Right lobe of liver (tissue), 6 donors: ENCODE data around the gene STK11IP. TPM values are rescaled to one million over a fixed set of nuclear protein-coding genes. Genes with fewer than 3 reads are reported as not detected.

Experiments used
- ATAC-seq, 4 donors: fragments of 200-7000 bp; cut with Tn5 transposase; one replicate each; pipeline ENCODE4 v1.9.1; 2020; ENCODE audit warnings: mild to moderate bottlenecking in 4 of 4, moderate library complexity in 4 of 4
- DNase-seq, 3 donors: peaks; one replicate each; pipeline ENCODE4 v3.0.0-alpha.2; 2020
- H3K27ac ChIP-seq, 3 donors: fragments of 200-600 bp; one replicate each; pipeline ENCODE4 v1.8.0; 2022
- H3K27me3 ChIP-seq, 2 donors: fragments of 200-600 bp; one replicate each; pipeline ENCODE4 v1.8.0; 2022
- H3K36me3 ChIP-seq, 4 donors: fragments of 200-600 bp; sonication (generic) in 1 of 4; one replicate each; pipeline versions ENCODE4 v1.5.1 to v1.8.0; 2017 to 2022; ENCODE audit warnings: control low read depth in 1 of 4
- H3K4me1 ChIP-seq, 4 donors: fragments of 200-600 bp; sonication (generic) in 1 of 4; one replicate each; pipeline versions ENCODE4 v1.5.1 to v1.8.0; 2017 to 2022; ENCODE audit warnings: control low read depth in 1 of 4
- H3K4me3 ChIP-seq, 3 donors: fragments of 200-600 bp; one replicate each; pipeline ENCODE4 v1.8.0; 2022
- H3K9me3 ChIP-seq, 4 donors: fragments of 200-600 bp; sonication (generic) in 1 of 4; one replicate each; pipeline versions ENCODE4 v1.5.1 to v1.8.0; 2017 to 2022; ENCODE audit warnings: control low read depth in 1 of 4
- POLR2A ChIP-seq: fragments of 450-650 bp; IDR thresholded peaks from one replicate; pipeline ENCODE4 v1.6.1; 2017; ENCODE audit warnings: antibody characterized with exemption, mild to moderate bottlenecking
- WGBS: methylation state at CpG from one replicate; pipeline ENCODE4 v1.1.6; 2018; ENCODE audit warnings: low coverage, low lambda C conversion rate; ENCODE audit not compliant: insufficient coverage; ENCODE audit errors: missing lambda C conversion rate; 5-methylcytosine and 5-hydroxymethylcytosine counted together
- intact Hi-C, 2 donors: fragments of 100-400 bp; cut with DNase I; formaldehyde crosslinking; loops; one replicate each; pipeline versions ENCODE4 v1.11.2 to v1.14.1; 2022
- total RNA-seq, 6 experiments: library from RNA; depleted of rRNA in 2 of 6; stranded (reverse); fragments of >200 nt in 2 of 6; fragmentation: NEBNext Ultra II Directional in 3 of 6; extraction: Animal tissue kit (Norgen Biotek cat#: 25700) in 3 of 6; gene quantifications; one replicate each; pipeline versions ENCODE4 v1.1.0 to v1.2.4, GENCODE V29; 2016 to 2023
- TF ChIP-seq, protein P1 (sequence below), 4 donors: fragments of 200-600 bp in 3 of 4; fragments of 450-650 bp in 1 of 4; IDR thresholded peaks; one replicate each; pipeline versions ENCODE4 v1.5.1 to v1.8.0; 2016 to 2022; ENCODE audit warnings: antibody characterized with exemption in 4 of 4, mild to moderate bottlenecking in 2 of 4
- donor health status: DM: no; HTN: yes; CAD: no.
- donor health status: DM: no; HTN: no; CAD: no.
- donor health status: DM: no; HTN: no; CAD: no.
- donor health status: DM: no; HTN: yes; CAD: no.
- donor health status: DM: no; HTN: yes; CAD: no.

The STK11IP gene
- total RNA-seq, 6 experiments from 2014 or later = 3.6 to 10.8 (median 6.6) TPM

DNA sequence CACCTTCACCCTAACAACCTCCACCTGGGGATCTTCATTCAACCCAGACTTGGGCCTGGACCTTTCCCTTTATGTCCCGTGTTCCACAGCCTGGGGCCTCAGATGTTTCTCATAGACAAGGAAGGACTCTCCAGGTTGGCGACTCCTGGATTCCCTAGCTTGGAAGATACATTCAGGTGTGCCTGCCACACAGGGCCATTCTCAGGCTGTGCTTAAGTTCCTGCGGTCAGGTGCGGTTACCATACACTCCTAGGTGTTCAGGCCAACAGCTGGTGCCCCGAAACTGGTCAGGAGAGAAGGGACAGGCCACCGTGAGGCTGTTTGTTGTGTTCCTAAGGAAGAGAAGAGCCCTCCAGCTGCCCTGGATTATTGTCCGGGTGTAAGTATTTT, 45.4 kb downstream of the STK11IP start:
- no peak for DNase-seq
- WGBS = 48% methylated on average over 3 of the region's 7 CpGs
- Histone ChIP-seq H3K27ac (no peak overlapping the region), H3K36me3 (no peaks in the 10 kb centered on the region), H3K4me3 (no peak overlapping the region), H3K9me3 (no peaks in the 10 kb centered on the region), H3K27me3 (no peaks in the 10 kb centered on the region), H3K4me1 (no peaks in the 10 kb centered on the region)
- intact Hi-C loops = no loop called here
- no peak for ATAC-seq
- TF ChIP-seq, protein P1, sequence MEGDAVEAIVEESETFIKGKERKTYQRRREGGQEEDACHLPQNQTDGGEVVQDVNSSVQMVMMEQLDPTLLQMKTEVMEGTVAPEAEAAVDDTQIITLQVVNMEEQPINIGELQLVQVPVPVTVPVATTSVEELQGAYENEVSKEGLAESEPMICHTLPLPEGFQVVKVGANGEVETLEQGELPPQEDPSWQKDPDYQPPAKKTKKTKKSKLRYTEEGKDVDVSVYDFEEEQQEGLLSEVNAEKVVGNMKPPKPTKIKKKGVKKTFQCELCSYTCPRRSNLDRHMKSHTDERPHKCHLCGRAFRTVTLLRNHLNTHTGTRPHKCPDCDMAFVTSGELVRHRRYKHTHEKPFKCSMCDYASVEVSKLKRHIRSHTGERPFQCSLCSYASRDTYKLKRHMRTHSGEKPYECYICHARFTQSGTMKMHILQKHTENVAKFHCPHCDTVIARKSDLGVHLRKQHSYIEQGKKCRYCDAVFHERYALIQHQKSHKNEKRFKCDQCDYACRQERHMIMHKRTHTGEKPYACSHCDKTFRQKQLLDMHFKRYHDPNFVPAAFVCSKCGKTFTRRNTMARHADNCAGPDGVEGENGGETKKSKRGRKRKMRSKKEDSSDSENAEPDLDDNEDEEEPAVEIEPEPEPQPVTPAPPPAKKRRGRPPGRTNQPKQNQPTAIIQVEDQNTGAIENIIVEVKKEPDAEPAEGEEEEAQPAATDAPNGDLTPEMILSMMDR (IDR thresholded peaks at IDR 0.05) = no peak
- TF ChIP-seq POLR2A = no peak

DNA sequence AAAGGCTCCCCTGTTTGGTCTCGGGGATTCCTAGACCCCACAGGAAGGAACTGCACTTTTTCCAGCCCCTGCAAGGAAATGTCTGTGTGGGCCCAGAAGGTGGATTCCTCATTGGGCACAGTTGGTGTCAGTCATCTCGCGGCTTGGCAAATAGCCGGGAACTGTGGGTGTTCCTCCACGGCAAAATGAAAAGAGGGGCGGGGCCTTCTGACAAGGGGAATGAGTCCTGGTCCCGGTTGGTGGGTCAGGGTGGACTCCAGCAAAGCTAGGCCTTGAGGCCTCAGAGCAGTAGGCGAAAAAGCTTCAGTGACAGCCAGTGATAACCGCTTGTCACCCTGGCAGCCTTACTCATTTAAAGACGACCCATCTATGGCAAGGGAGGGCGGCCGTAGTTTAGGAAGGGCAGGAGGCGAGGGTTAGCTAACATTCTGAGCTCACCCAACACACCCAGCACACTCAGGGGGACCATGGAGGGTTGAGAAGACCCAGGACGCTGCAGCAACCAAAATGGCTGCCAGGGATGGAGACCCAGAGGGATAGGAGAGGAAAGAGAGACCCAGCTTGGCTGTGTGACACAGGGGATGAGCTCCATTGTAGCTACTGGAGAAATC, 46.2 kb downstream of the STK11IP start:
- H3K4me3 ChIP-seq = no peak overlapping the region
- no peaks in the 10 kb centered on the region for H3K4me1 ChIP-seq
- intact Hi-C loops = no loop called here
- H3K9me3 ChIP-seq = no peaks in the 10 kb centered on the region
- H3K27ac ChIP-seq = no peak overlapping the region
- no peaks in the 10 kb centered on the region for H3K27me3 ChIP-seq
- no peaks in the 10 kb centered on the region for H3K36me3 ChIP-seq
- ATAC-seq (no peak), DNase-seq (no peak)
- 76% methylated on average over 4 of the region's 14 CpGs for WGBS
- TF ChIP-seq POLR2A = no peak
- TF ChIP-seq, protein P1 (IDR thresholded peaks at IDR 0.05) = no peak

DNA sequence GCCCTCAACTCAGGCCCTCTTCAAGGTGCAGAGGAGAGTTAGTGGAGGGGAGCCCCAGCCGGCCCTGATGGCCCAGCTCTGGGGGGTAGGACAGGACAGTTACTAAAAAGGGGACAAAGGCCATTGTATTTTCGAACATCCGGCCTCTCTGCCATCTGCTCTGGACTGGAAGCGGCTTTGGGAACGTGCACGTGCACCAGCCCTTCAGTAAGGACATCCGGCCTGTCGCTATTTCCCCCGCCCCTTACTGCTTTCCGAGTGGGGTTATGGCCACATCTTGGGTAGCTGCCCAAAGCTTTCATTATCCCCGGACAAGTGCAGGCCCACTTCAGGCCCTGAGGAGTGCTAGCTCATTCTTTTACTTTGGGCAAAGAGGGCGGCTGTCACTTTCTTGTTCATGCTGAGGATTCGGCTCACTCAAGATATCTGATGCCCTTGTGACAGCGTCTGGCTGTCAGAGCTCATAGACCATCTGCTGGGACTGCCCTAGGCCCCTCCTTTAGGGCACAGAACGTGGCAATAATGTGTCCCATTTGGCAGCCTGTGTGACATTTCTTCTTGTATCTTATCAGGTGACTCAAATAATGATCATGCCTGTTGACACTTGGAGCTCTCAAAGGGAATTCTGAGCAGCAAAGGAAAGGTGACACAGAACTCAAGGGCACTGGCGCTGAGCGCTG, 47.3 kb downstream of the STK11IP start:
- H3K36me3 ChIP-seq = no peaks in the 10 kb centered on the region
- intact Hi-C loops = loop anchor here in 1 of 2 donors (5.0 kb wide), 1 partner anchor 108 kb away; no protein-coding TSS in a partner anchor
- peak in 1 of 4 donors; percentile 6 for ATAC-seq

DNA sequence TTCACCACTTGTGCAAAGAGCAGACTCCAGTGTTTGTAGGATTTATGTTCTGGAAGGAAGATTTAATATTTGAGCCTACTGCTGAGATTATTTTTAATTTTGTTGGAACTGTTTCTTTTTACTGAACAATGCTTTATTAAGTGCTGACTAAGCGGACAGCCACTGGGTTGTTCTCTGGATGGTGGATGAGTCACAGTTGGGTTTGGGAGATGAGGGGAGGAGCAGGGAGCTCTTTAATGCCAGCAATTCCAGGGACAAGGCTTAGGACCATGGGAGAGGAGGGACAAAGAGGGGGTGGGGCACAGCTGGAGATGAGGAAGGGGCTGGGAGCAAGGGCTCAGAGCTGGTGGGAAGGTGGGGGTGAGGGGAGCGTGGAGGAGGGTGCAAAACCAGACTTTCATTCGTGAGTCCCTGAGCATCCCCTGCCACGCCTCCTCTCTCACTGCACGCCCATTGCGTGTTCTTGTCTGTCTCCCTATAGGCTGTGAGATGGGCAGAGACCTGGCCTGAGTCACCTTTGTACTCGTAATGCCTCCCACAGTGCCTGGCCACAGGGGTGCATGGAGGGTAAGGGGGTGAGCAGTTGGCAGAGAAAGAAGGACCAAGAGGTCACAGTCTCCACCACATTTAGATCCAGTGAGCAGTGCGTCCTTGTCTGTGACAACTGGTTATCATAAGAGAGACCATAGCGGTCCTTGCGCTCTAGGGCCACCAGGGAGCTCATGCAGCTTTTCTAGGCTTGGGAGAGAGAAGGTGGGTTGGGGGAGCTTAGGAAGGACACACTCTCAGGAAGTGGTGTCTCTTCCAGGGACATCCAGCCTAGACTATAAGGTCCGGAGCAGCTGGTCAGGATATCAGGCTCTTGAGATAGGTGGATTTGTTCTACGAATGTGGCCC, 48.2 kb downstream of the STK11IP start:
- intact Hi-C loops = loop anchor here in 1 of 2 donors (5.0 kb wide), 1 partner anchor 109 kb away; no protein-coding TSS in a partner anchor
- H3K4me1 ChIP-seq = no peaks in the 10 kb centered on the region
- TF ChIP-seq POLR2A = no peak
- TF ChIP-seq, protein P1 (IDR thresholded peaks at IDR 0.05) = no peak
- ATAC-seq (no peak), DNase-seq (no peak)
- WGBS = 65% methylated on average over 9 of the region's 12 CpGs
- H3K9me3 ChIP-seq = no peaks in the 10 kb centered on the region
- no peaks in the 10 kb centered on the region for H3K27me3 ChIP-seq
- H3K27ac ChIP-seq = no peak overlapping the region
- H3K4me3 ChIP-seq = no peak overlapping the region
- H3K36me3 ChIP-seq = no peaks in the 10 kb centered on the region

More for the DNA sequence above, 47.3 kb downstream of the STK11IP start:
- Histone ChIP-seq H3K4me1 (no peaks in the 10 kb centered on the region), H3K27me3 (no peaks in the 10 kb centered on the region), H3K9me3 (no peaks in the 10 kb centered on the region), H3K27ac (no peak overlapping the region), H3K4me3 (no peak overlapping the region)
- 43% methylated on average over 8 of the region's 17 CpGs for WGBS
- TF ChIP-seq, protein P1 (IDR thresholded peaks at IDR 0.05) = no peak
- TF ChIP-seq POLR2A = no peak
- no peak for DNase-seq
